A549 (cell line): ENCODE results near the gene C17orf113. TPM values are rescaled to one million over a fixed set of nuclear protein-coding genes. Genes with fewer than 3 reads are reported as not detected.

Experiments
- ATAC-seq, 2 experiments: fragments of 200-7000 bp in 1 of 2; fragments of >200 bp in 1 of 2; cut with Nextera tagmentation in 1 of 2; cut with Tn5 transposase in 1 of 2; 3 replicates each; pipeline versions ENCODE4 v1.8.0 to v1.9.1; 2018 to 2020; ENCODE audit warnings: mild to moderate bottlenecking in 1 of 2, moderate library complexity in 1 of 2
- CTCF ChIA-PET: fragments of 300-600 bp; sonication (Branson Sonifier 250); formaldehyde crosslinking; extraction: SDS; loops from one replicate; lab custom pipeline; 2021; ENCODE audit warnings: antibody characterized with exemption, inconsistent platforms; lab: Yijun Ruan, JAX
- POLR2A ChIA-PET: fragments of 350-600 bp; formaldehyde crosslinking; extraction: SDS; loops from one replicate; lab custom pipeline; 2021; ENCODE audit warnings: antibody characterized with exemption, inconsistent platforms; lab: Yijun Ruan, JAX
- DNase-seq, 2 experiments: peaks; one replicate each; pipeline versions ENCODE4 v3.0.0 to v3.0.0-alpha.2; 2011 to 2016; ENCODE audit warnings: low read depth in 1 of 2, low spot score in 1 of 2
- FAIRE-seq: peaks from 2 replicates; lab custom pipeline; 2011; peaks lifted over from hg19 to GRCh38; lab: Jason Lieb, UNC
- H3K27ac ChIP-seq, 2 experiments: fragments of >200 bp; sonication (Bioruptor Twin); formaldehyde crosslinking; 3 replicates each; pipeline ENCODE4 v1.5.1; 2016 to 2017
- H3K4me1 ChIP-seq: fragments of >200 bp; sonication (Bioruptor Twin); formaldehyde crosslinking; 3 replicates; pipeline ENCODE4 v1.6.1; 2016
- H3K4me2 ChIP-seq: fragments of >200 bp; sonication (Bioruptor Twin); formaldehyde crosslinking; 3 replicates; pipeline ENCODE4 v1.6.1; 2016
- H3K4me3 ChIP-seq: fragments of >200 bp; sonication (Bioruptor Twin); formaldehyde crosslinking; 3 replicates; pipeline ENCODE4 v1.5.1; 2016
- H3K9me3 ChIP-seq: fragments of >200 bp; sonication (Bioruptor Twin); formaldehyde crosslinking; 3 replicates; pipeline ENCODE4 v1.6.1; 2016
- CBX8 ChIP-seq: fragments of 200-600 bp; sonication (generic); IDR thresholded peaks from 2 replicates; pipeline ENCODE4 v1.6.1; 2016
- E2F6 ChIP-seq: IDR thresholded peaks from 2 replicates; pipeline ENCODE4 v1.6.1; 2012; ENCODE audit warnings: low read depth, borderline replicate concordance
- EHF ChIP-seq: fragments of 250-450 bp; sonication (Bioruptor Pico); IDR thresholded peaks from 2 replicates; pipeline ENCODE4 v1.5.0; 2020; ENCODE audit warnings: mild to moderate bottlenecking
- EHMT2 ChIP-seq: fragments of 200-600 bp; sonication (generic); IDR thresholded peaks from 2 replicates; pipeline ENCODE4 v1.6.1; 2016; ENCODE audit warnings: antibody characterized with exemption, low read depth, mild to moderate bottlenecking, moderate library complexity
- EP300 ChIP-seq, 2 experiments: fragments of >200 bp; sonication (Bioruptor Twin); formaldehyde crosslinking; IDR thresholded peaks; 2 replicates in 1 of 2; 3 replicates in 1 of 2; pipeline ENCODE4 v1.6.1; 2016 to 2017
- GATA3 ChIP-seq: IDR thresholded peaks from 2 replicates; pipeline ENCODE4 v1.6.1; 2012; ENCODE audit warnings: borderline replicate concordance
- HDAC2 ChIP-seq: fragments of 200-600 bp; sonication (generic); IDR thresholded peaks from 2 replicates; pipeline ENCODE4 v1.6.1; 2016
- HEYL ChIP-seq: fragments of 250-450 bp; sonication (Bioruptor Pico); IDR thresholded peaks from 2 replicates; pipeline ENCODE4 v1.8.0; 2021; ENCODE audit warnings: mild to moderate bottlenecking, moderate library complexity
- HMGXB4 ChIP-seq: fragments of 250-450 bp; sonication (Bioruptor Pico); IDR thresholded peaks from 2 replicates; pipeline ENCODE4 v1.5.0; 2021; ENCODE audit warnings: mild to moderate bottlenecking, moderate library complexity, borderline replicate concordance
- HOXA7 ChIP-seq: fragments of 250-450 bp; sonication (Bioruptor Pico); IDR thresholded peaks from 2 replicates; pipeline ENCODE4 v1.5.0; 2020; ENCODE audit warnings: mild to moderate bottlenecking, moderate library complexity
- HOXB5 ChIP-seq: fragments of 250-450 bp; sonication (Bioruptor Pico); IDR thresholded peaks from 2 replicates; pipeline ENCODE4 v1.5.0; 2020; ENCODE audit warnings: mild to moderate bottlenecking, moderate library complexity
- JUN ChIP-seq, 2 experiments: fragments of >200 bp; sonication (Bioruptor Twin); formaldehyde crosslinking; IDR thresholded peaks; 2 replicates in 1 of 2; 3 replicates in 1 of 2; pipeline ENCODE4 v1.6.1; 2016 to 2017
- KDM1A ChIP-seq: fragments of 200-600 bp; sonication (generic); IDR thresholded peaks from 2 replicates; pipeline ENCODE4 v1.6.1; 2016; ENCODE audit warnings: low read depth, mild to moderate bottlenecking
- KDM5A ChIP-seq: fragments of 200-600 bp; sonication (generic); IDR thresholded peaks from 2 replicates; pipeline ENCODE4 v1.6.1; 2016; ENCODE audit warnings: antibody characterized with exemption, mild to moderate bottlenecking
- MAFK ChIP-seq: fragments of 450-650 bp; IDR thresholded peaks from 2 replicates; pipeline ENCODE4 v1.6.1; 2014; ENCODE audit not compliant: partially characterized antibody
- NPAS2 ChIP-seq: fragments of 250-450 bp; sonication (Bioruptor Pico); IDR thresholded peaks from 2 replicates; pipeline ENCODE4 v1.8.0; 2022; ENCODE audit warnings: mild to moderate bottlenecking, moderate library complexity, borderline replicate concordance
- PHF8 ChIP-seq: fragments of 200-600 bp; sonication (generic); IDR thresholded peaks from 2 replicates; pipeline ENCODE4 v1.6.1; 2016; ENCODE audit warnings: low read depth, mild to moderate bottlenecking, antibody characterized with exemption, moderate library complexity, borderline replicate concordance
- POLR2A ChIP-seq: IDR thresholded peaks from 2 replicates; pipeline ENCODE4 v1.6.1; 2012; ENCODE audit warnings: mild to moderate bottlenecking, low read length
- RARB ChIP-seq: fragments of 250-450 bp; sonication (Bioruptor Pico); IDR thresholded peaks from 2 replicates; pipeline ENCODE4 v1.8.0; 2021; ENCODE audit warnings: mild to moderate bottlenecking, moderate library complexity
- RFX5 ChIP-seq: fragments of 450-650 bp; IDR thresholded peaks from 2 replicates; pipeline ENCODE4 v1.7.1; 2014; ENCODE audit warnings: antibody characterized with exemption, mild to moderate bottlenecking, moderate library complexity
- RNF2 ChIP-seq: fragments of 200-600 bp; sonication (generic); IDR thresholded peaks from 2 replicates; pipeline ENCODE4 v1.6.1; 2016; ENCODE audit warnings: low read depth, mild to moderate bottlenecking, antibody characterized with exemption, moderate library complexity, borderline replicate concordance
- TP53 ChIP-seq: fragments of 250-450 bp; sonication (Bioruptor Pico); IDR thresholded peaks from 2 replicates; pipeline ENCODE4 v1.5.0; 2021; ENCODE audit warnings: mild to moderate bottlenecking, moderate library complexity
- ZC3H11A ChIP-seq: fragments of 450-650 bp; IDR thresholded peaks from 2 replicates; pipeline ENCODE4 v1.6.1; 2014; ENCODE audit warnings: antibody characterized with exemption, mild to moderate bottlenecking
- ZFP36 ChIP-seq: fragments of 450-650 bp; IDR thresholded peaks from 2 replicates; pipeline ENCODE4 v1.6.1; 2014; ENCODE audit warnings: borderline replicate concordance; ENCODE audit not compliant: partially characterized antibody
- whole genome bisulfite sequencing: methylation state at CpG from one replicate; pipeline ENCODE4 v1.1.6; 2017; ENCODE audit errors: missing lambda C conversion rate; 5-methylcytosine and 5-hydroxymethylcytosine counted together
- polyA plus RNA-seq, 4 experiments: library from polyadenylated mRNA; depleted of rRNA in 3 of 4; stranded (reverse); fragments of >200 nt; fragmentation: RNase III in 1 of 4; extraction: RNeasy Plus Mini Kit Qiagen cat#74134 plus additional on column Dnase treatment in 1 of 4; gene quantifications; 2 replicates in 3 of 4; 3 replicates in 1 of 4; pipeline ENCODE4 v1.2.3, GENCODE V29; 2011 to 2017
- TF ChIP-seq, protein P1 (sequence below): fragments of 200-600 bp; sonication (generic); IDR thresholded peaks from 2 replicates; pipeline ENCODE4 v1.6.1; 2016; ENCODE audit warnings: antibody characterized with exemption, mild to moderate bottlenecking, moderate library complexity
- TF ChIP-seq, protein P2 (sequence below): fragments of >200 bp; sonication (Bioruptor Twin); formaldehyde crosslinking; IDR thresholded peaks from 3 replicates; pipeline ENCODE4 v1.5.1; 2016
- TF ChIP-seq, protein P3 (sequence below): IDR thresholded peaks from 2 replicates; pipeline ENCODE4 v1.6.1; 2012

The C17orf113 gene
- polyA plus RNA-seq, 2 of the 4 experiments (the other 2 are of a cell fraction) = 0.67 to 1.0 TPM

DNA sequence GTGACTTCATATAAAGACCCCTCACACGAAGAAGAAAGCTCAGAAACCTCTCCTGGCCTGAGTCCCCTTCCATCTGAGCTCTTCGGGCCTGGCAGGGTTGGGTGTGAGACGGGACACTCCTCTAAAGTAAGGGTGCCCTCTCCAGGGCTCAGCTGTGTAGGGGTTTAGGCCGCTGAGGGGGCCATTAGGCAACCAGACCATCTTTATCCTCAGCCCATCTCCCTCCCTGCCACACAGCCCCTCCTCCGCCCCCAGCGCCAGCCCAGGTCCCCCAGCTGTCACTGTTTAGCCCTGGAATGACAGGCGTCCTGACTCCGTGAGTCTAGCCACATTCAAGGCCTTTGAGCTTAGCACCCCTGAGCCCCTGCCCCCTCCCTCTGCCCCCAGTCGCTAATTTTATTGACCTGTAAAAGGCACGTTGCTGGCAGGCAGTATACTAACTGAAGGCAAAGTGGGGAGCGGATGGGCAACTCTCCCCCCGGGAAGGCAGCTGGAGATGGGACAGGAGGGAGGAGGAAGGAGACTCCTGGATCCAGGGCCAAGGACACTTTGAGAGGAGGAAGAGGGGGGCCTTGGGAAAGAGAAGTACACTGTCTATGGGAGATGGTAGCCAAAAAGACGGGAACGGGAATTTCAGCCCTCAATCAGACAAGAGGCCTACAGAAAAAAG, 48.5 kb upstream of the C17orf113 start (continued):
- no peak for TF ChIP-seq ZFP36
- no peak for TF ChIP-seq TP53 (CRISPR knock-in tag)
- no peak for TF ChIP-seq EP300 (IDR thresholded peaks at IDR 0.05)
- TF ChIP-seq HOXA7 (CRISPR knock-in tag) = no peak
- no peak for TF ChIP-seq POLR2A
- no peak for TF ChIP-seq E2F6
- TF ChIP-seq KDM5A = no peak
- no peak for TF ChIP-seq HDAC2
- no peak for TF ChIP-seq ZC3H11A
- no peak for TF ChIP-seq RARB (CRISPR knock-in tag)
- no peak for TF ChIP-seq EHMT2

DNA sequence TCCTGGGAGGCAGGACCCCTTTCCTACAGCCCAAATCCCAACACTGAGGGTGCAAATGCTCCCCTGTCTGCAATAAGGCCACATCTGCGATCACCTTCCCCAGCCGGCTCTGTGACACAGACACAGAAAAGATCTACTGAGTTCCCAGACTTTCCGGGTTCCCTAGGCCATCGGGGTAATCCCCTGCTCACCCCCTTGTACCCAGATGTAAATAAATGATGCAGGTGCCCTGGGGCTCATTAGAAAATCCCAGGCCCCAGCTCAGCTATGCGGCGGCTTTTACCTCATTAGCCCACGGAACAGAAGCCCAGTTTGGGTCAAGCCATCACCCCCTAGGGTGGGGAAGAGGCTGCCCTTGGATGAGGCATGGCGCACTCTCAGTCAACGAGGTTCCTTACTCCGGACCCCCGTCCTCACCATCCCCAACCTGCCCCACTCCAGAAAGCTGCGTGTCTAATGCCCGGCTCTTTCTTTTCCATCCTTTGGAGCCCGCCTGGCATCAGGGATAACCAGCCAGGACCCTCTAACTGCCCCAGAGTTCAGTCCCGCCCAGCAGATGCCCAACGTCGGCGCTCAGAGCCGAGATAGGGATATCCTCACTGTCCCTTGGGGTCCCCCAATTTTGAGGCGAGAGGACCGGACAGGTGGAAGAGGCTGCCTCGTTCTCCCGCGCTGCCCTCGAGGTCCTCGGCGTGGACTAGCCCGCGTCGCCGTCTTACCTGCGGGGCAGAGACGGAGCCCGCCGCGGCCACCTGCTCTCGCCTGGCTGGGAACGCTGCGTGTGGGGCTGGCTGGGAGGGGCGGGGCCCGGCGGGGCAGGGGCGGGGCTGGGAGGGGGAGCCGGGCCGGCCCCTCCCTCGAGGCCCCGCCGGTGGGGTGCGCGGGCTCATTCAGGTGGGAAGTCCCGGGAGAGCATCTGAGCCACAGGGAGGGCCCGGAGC, 47.6 kb upstream of the C17orf113 start, which contains the start of gene ZNF385C:
Gene ZNF385C (minus strand): TSS at position 783 of the 941 bp plus-strand sequence. CDS start 35,417 bp downstream, outside the sequence.
- WGBS = 77% methylated on average over 37 of the region's 52 CpGs
- H3K4me1 ChIP-seq = no peaks in the 10 kb centered on the region
- no peak within 1 kb of the TSS for H3K27ac ChIP-seq
- CTCF ChIA-PET = interaction anchor here (0.8 to 39.5 kb wide), 8 partner anchors 10 to 135 kb away, joined by 3 to 658 read pairs (median 6); partner anchors contain the start of genes DHX58, DNAJC7, KAT2A and NKIRAS2
- no peak within 1 kb of the TSS for H3K4me2 ChIP-seq
- TF ChIP-seq HOXB5 (CRISPR knock-in tag) (no peak), JUN (IDR thresholded peaks at IDR 0.05) (no peak), RFX5 (no peak), GATA3 (no peak), HEYL (CRISPR knock-in tag) (no peak), CBX8 (no peak), PHF8 (no peak), EHMT2 (no peak), NPAS2 (CRISPR knock-in tag) (no peak), KDM1A (no peak), ZFP36 (no peak), EHF (no peak), TP53 (CRISPR knock-in tag) (no peak), RNF2 (no peak), HMGXB4 (CRISPR knock-in tag) (no peak), MAFK (no peak)
- TF ChIP-seq, protein P1, sequence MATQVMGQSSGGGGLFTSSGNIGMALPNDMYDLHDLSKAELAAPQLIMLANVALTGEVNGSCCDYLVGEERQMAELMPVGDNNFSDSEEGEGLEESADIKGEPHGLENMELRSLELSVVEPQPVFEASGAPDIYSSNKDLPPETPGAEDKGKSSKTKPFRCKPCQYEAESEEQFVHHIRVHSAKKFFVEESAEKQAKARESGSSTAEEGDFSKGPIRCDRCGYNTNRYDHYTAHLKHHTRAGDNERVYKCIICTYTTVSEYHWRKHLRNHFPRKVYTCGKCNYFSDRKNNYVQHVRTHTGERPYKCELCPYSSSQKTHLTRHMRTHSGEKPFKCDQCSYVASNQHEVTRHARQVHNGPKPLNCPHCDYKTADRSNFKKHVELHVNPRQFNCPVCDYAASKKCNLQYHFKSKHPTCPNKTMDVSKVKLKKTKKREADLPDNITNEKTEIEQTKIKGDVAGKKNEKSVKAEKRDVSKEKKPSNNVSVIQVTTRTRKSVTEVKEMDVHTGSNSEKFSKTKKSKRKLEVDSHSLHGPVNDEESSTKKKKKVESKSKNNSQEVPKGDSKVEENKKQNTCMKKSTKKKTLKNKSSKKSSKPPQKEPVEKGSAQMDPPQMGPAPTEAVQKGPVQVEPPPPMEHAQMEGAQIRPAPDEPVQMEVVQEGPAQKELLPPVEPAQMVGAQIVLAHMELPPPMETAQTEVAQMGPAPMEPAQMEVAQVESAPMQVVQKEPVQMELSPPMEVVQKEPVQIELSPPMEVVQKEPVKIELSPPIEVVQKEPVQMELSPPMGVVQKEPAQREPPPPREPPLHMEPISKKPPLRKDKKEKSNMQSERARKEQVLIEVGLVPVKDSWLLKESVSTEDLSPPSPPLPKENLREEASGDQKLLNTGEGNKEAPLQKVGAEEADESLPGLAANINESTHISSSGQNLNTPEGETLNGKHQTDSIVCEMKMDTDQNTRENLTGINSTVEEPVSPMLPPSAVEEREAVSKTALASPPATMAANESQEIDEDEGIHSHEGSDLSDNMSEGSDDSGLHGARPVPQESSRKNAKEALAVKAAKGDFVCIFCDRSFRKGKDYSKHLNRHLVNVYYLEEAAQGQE = no peak
- TF ChIP-seq, protein P2, sequence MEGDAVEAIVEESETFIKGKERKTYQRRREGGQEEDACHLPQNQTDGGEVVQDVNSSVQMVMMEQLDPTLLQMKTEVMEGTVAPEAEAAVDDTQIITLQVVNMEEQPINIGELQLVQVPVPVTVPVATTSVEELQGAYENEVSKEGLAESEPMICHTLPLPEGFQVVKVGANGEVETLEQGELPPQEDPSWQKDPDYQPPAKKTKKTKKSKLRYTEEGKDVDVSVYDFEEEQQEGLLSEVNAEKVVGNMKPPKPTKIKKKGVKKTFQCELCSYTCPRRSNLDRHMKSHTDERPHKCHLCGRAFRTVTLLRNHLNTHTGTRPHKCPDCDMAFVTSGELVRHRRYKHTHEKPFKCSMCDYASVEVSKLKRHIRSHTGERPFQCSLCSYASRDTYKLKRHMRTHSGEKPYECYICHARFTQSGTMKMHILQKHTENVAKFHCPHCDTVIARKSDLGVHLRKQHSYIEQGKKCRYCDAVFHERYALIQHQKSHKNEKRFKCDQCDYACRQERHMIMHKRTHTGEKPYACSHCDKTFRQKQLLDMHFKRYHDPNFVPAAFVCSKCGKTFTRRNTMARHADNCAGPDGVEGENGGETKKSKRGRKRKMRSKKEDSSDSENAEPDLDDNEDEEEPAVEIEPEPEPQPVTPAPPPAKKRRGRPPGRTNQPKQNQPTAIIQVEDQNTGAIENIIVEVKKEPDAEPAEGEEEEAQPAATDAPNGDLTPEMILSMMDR = no peak
- TF ChIP-seq, protein P3, sequence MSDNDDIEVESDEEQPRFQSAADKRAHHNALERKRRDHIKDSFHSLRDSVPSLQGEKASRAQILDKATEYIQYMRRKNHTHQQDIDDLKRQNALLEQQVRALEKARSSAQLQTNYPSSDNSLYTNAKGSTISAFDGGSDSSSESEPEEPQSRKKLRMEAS = no peak
- POLR2A ChIA-PET = interaction anchor here (0.6 kb wide), 1 partner anchor 1017 kb away, joined by 4 read pairs; no protein-coding TSS in a partner anchor
- FAIRE-seq (no peak), DNase-seq (no peak), ATAC-seq (no peak)
- H3K4me3 ChIP-seq = no peak within 1 kb of the TSS
- no peaks in the 10 kb centered on the region for H3K9me3 ChIP-seq
